Measurements from ENCODE around the gene RABGAP1L. TPM values are rescaled to one million over a fixed set of nuclear protein-coding genes. Genes with fewer than 3 reads are reported as not detected.

Gene RABGAP1L
- total and polyA plus RNA-seq, 10 of the 15 experiments (the other 5 are each of a cell fraction or from before 2014, with no cell fraction given), result 5.8 to 194 (median 113) TPM

DNA sequence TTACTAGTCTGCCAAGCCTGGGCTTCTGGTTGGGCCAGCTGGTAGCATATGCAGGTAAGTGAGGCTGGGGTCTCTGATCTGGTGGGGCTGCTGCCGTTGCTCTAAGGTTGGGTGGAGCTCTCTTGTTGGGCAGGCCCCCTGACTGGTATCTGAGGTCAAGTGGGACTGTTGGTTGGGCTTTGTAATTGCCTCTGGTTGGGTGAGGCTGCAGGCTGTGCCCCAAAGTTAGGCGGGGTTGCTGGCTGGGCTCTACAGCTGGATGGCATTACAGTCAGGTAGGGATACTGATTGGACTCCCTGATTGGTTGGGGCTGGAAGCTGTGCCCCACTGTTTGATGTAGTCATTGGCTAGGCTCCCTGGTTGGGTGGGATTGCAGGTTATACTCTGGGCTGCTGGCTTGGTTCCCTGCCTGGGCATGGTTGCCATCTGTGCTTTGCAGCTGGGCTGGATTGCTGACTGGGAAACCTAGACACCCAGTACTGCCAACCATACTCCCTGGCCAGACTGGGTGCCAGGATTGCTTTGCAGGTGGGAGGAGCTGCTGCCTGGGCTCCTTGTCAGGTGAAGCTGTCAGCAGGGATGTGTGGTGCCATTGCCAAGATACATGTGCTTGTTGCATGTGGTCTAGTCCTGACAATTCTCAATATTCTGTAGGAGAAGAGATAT, 130.5 kb downstream of the RABGAP1L start:
- no peaks in the 10 kb centered on the region for H4K20me1 ChIP-seq (ENCODE audit: control insufficient read depth, insufficient read depth)
- DNase-seq (ENCODE audit: low read depth, low spot score) (no peak), ATAC-seq (no peak), FAIRE-seq (no peak)
- TF ChIP-seq CBFB (IDR thresholded peaks at IDR 0.05; ENCODE audit: low read depth) (no peak), CHD4 (IDR thresholded peaks at IDR 0.05) (no peak), MEF2B (IDR thresholded peaks at IDR 0.05; ENCODE audit: partially characterized antibody, poor library complexity, severe bottlenecking) (no peak), HDAC6 (IDR thresholded peaks at IDR 0.05; ENCODE audit: unreplicated experiment) (no peak), NRF1 (conservative IDR thresholded peaks at IDR 0.05; ENCODE audit: low read depth, low read length) (no peak), SMC3 (IDR thresholded peaks at IDR 0.05; ENCODE audit: borderline replicate concordance, low read length) (no peak), MTA3 (IDR thresholded peaks at IDR 0.05; ENCODE audit: borderline replicate concordance, low read length) (no peak), CREB1 (IDR thresholded peaks at IDR 0.05; ENCODE audit: low read depth) (no peak)
- TF ChIP-seq, protein P1, sequence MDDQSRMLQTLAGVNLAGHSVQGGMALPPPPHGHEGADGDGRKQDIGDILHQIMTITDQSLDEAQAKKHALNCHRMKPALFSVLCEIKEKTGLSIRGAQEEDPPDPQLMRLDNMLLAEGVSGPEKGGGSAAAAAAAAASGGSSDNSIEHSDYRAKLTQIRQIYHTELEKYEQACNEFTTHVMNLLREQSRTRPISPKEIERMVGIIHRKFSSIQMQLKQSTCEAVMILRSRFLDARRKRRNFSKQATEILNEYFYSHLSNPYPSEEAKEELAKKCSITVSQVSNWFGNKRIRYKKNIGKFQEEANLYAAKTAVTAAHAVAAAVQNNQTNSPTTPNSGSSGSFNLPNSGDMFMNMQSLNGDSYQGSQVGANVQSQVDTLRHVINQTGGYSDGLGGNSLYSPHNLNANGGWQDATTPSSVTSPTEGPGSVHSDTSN (IDR thresholded peaks at IDR 0.05; ENCODE audit: insufficient replicate concordance, low read depth, low read length), result no peak
- TF ChIP-seq, protein P2, sequence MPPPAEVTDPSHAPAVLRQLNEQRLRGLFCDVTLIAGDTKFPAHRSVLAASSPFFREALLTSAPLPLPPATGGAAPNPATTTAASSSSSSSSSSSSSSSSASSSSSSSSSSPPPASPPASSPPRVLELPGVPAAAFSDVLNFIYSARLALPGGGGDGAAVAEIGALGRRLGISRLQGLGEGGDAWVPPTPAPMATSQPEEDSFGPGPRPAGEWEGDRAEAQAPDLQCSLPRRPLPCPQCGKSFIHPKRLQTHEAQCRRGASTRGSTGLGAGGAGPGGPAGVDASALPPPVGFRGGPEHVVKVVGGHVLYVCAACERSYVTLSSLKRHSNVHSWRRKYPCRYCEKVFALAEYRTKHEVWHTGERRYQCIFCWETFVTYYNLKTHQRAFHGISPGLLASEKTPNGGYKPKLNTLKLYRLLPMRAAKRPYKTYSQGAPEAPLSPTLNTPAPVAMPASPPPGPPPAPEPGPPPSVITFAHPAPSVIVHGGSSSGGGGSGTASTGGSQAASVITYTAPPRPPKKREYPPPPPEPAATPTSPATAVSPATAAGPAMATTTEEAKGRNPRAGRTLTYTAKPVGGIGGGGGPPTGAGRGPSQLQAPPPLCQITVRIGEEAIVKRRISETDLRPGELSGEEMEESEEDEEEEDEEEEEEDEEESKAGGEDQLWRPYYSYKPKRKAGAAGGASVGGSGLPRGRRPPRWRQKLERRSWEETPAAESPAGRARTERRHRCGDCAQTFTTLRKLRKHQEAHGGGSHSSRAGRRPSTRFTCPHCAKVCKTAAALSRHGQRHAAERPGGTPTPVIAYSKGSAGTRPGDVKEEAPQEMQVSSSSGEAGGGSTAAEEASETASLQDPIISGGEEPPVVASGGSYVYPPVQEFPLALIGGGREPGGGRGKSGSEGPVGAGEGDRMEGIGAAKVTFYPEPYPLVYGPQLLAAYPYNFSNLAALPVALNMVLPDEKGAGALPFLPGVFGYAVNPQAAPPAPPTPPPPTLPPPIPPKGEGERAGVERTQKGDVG (CRISPR knock-in tag; IDR thresholded peaks at IDR 0.05), result no peak
- TF ChIP-seq, protein P3, sequence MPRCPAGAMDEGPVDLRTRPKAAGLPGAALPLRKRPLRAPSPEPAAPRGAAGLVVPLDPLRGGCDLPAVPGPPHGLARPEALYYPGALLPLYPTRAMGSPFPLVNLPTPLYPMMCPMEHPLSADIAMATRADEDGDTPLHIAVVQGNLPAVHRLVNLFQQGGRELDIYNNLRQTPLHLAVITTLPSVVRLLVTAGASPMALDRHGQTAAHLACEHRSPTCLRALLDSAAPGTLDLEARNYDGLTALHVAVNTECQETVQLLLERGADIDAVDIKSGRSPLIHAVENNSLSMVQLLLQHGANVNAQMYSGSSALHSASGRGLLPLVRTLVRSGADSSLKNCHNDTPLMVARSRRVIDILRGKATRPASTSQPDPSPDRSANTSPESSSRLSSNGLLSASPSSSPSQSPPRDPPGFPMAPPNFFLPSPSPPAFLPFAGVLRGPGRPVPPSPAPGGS (IDR thresholded peaks at IDR 0.05; ENCODE audit: borderline replicate concordance, insufficient read depth, low read depth, low read length, poor library complexity, severe bottlenecking), result no peak
- no peaks in the 10 kb centered on the region for H3K79me2 ChIP-seq (ENCODE audit: control insufficient read depth, insufficient read depth, low read length)
- ChIA-PET POLR2A (no interaction called here), RAD21 (ENCODE audit: unreplicated experiment) (no interaction called here), CTCF (no interaction called here), SMC1A (ENCODE audit: uncharacterized antibody, unreplicated experiment) (no interaction called here)
- H3K4me3 ChIP-seq, result no peak overlapping the region
- in situ Hi-C loops (cut with MboI), result no loop called here
- H3K9me3 ChIP-seq (replicated peaks; ENCODE audit: control insufficient read depth, insufficient read depth, low read length), result peaks cover 10% of the 10 kb centered on the region
- WGBS (ENCODE audit: insufficient coverage, insufficient replicate concordance, low lambda C conversion rate, missing lambda C conversion rate), result 77% methylated on average over 2 of the region's 2 CpGs
- intact Hi-C loops (cut with micrococcal nuclease; ENCODE audit: unreplicated experiment), result no loop called here
- H3K27ac ChIP-seq (ENCODE audit: control insufficient read depth, insufficient read depth), result no peak overlapping the region
- no TSS peak for BruUV-seq (replicated peaks)
- H2AFZ ChIP-seq (ENCODE audit: control insufficient read depth, low read depth, low read length), result no peak overlapping the region
- peaks cover 0 to 21% of the 10 kb centered on the region in 2 experiments; a peak in 2 of 4 replicates for H3K36me3 ChIP-seq (ENCODE audit: control insufficient read depth in 2 of 2, insufficient read depth in 2 of 2, low read length in 1 of 2)
- no peak overlapping the region for H3K4me2 ChIP-seq (ENCODE audit: control insufficient read depth, insufficient read depth)
- no peak overlapping the region for H3K9ac ChIP-seq (ENCODE audit: control insufficient read depth, insufficient read depth, low read length)
- no peaks in the 10 kb centered on the region for H3K4me1 ChIP-seq (ENCODE audit: control insufficient read depth, insufficient read depth, low read length)
- no peaks in the 10 kb centered on the region for H3K27me3 ChIP-seq (replicated peaks in 1 of 2; ENCODE audit: control insufficient read depth in 2 of 2, insufficient read depth in 2 of 2, low read length in 1 of 2)

All from GM12878 (cell line).